ENCODE results near the gene UST. TPM values are rescaled to one million over a fixed set of nuclear protein-coding genes. Genes with fewer than 3 reads are reported as not detected.

Gene UST
- total and polyA plus RNA-seq, 2 of the 8 experiments (the other 6 are each of a cell fraction or from before 2014, with no cell fraction given) = 13.5 to 34.5 TPM

- FAIRE-seq (no peak), DNase-seq (ENCODE audit: low read depth in 1 of 2, low spot score in 2 of 2) (no peak)
- no peak overlapping the region for H3K4me3 ChIP-seq (ENCODE audit: extremely low read depth in 1 of 4, insufficient read depth in 2 of 4, low read depth in 3 of 4, low read length in 4 of 4)
- no peak overlapping the region for H2BK120ac ChIP-seq (replicated peaks; ENCODE audit: low read depth, low read length)
- H3K14ac ChIP-seq (ENCODE audit: insufficient read length) = no peak overlapping the region
- H2AFZ ChIP-seq (ENCODE audit: low read length) = no peak overlapping the region
- no peak overlapping the region for H2BK12ac ChIP-seq (ENCODE audit: low read depth, low read length)
- no peak overlapping the region for H4K5ac ChIP-seq (ENCODE audit: insufficient read length, low read depth, low read length)
- no peak overlapping the region for H2BK15ac ChIP-seq (ENCODE audit: low read length)
- H4K8ac ChIP-seq (ENCODE audit: extremely low read depth, insufficient read depth, low read length) = no peak overlapping the region
- CTCF ChIA-PET (ENCODE audit: partially characterized antibody) = interaction anchor here (0.9 to 1.0 kb wide), 4 partner anchors 11 to 54 kb away, joined by 3 to 6 read pairs (median 4); no protein-coding TSS in a partner anchor
- H3K18ac ChIP-seq (ENCODE audit: extremely low read depth, low read length) = peak overlapping the region; percentile 55
- H3K9me3 ChIP-seq (ENCODE audit: insufficient read depth in 2 of 2, low read depth in 1 of 2, low read length in 1 of 2) = no peaks in the 10 kb centered on the region
- H4K91ac ChIP-seq (replicated peaks; ENCODE audit: insufficient read length, low read length) = no peak overlapping the region
- H3K56ac ChIP-seq (replicated peaks; ENCODE audit: insufficient read length, low read depth, low read length) = no peak overlapping the region
- 74% methylated on average over 8 of the region's 8 CpGs; no CpG with 5 or more reads in 1 of the 2 experiments for WGBS, 2 experiments (ENCODE audit: extremely low coverage in 1 of 2, insufficient coverage in 1 of 2, insufficient read length in 1 of 2, insufficient replicate concordance in 2 of 2, low coverage in 1 of 2, low lambda C conversion rate in 2 of 2, missing lambda C conversion rate in 1 of 2)
- peak overlapping the region in 1 of 2 experiments; percentile 24; a peak in 2 of 4 replicates for H3K4me2 ChIP-seq (ENCODE audit: insufficient read depth in 1 of 2, low read depth in 2 of 2, low read length in 2 of 2)
- no peaks in the 10 kb centered on the region for H3K23me2 ChIP-seq (ENCODE audit: low read depth, low read length)
- peaks cover 9% of the 10 kb centered on the region for H3K79me1 ChIP-seq (ENCODE audit: low read depth, low read length)
- peaks cover 7 to 23% (median 20%) of the 10 kb centered on the region in 4 experiments for H3K4me1 ChIP-seq (replicated peaks in 1 of 4; ENCODE audit: control insufficient read depth in 3 of 4, insufficient read depth in 4 of 4, low read length in 3 of 4)
- no peak overlapping the region; the same call in 1 of the 2 replicates for H3K27ac ChIP-seq (ENCODE audit: low read depth, low read length)
- H3K79me2 ChIP-seq (ENCODE audit: control insufficient read depth in 1 of 2, insufficient read depth in 2 of 2, low read length in 2 of 2) = peaks cover 20 to 95% of the 10 kb centered on the region in 2 experiments
- no peaks in the 10 kb centered on the region for H3K27me3 ChIP-seq (replicated peaks in 1 of 4; ENCODE audit: control insufficient read depth in 3 of 4, extremely low read depth in 1 of 4, insufficient read depth in 3 of 4, low read length in 3 of 4)
- POLR2A ChIA-PET (ENCODE audit: partially characterized antibody) = interaction anchor here (0.7 to 1.8 kb wide), 3 partner anchors 9 to 11 kb away, joined by 3 to 7 read pairs (median 4); no protein-coding TSS in a partner anchor
- H3K4ac ChIP-seq (replicated peaks; ENCODE audit: insufficient read length, low read depth, low read length) = no peak overlapping the region
- H3K23ac ChIP-seq (ENCODE audit: insufficient read length) = no peak overlapping the region
- H2BK5ac ChIP-seq (ENCODE audit: low read depth, low read length) = no peak overlapping the region
- H3K9ac ChIP-seq (replicated peaks in 1 of 4; ENCODE audit: extremely low read depth in 1 of 4, low read depth in 3 of 4, low read length in 3 of 4) = no peak overlapping the region
- H4K20me1 ChIP-seq (replicated peaks in 1 of 2; ENCODE audit: control insufficient read depth in 1 of 2, insufficient read depth in 2 of 2, low read length in 2 of 2) = peaks cover 5 to 17% of the 10 kb centered on the region in 2 experiments
- H3K36me3 ChIP-seq (ENCODE audit: control insufficient read depth in 2 of 4, insufficient read depth in 4 of 4, low read length in 3 of 4) = no peaks in the 10 kb centered on the region
- no peak overlapping the region for H2BK20ac ChIP-seq (ENCODE audit: low read length)
- H2AK5ac ChIP-seq (ENCODE audit: low read depth, low read length) = no peak overlapping the region
- no peak for TF ChIP-seq SP1 (IDR thresholded peaks at IDR 0.05; ENCODE audit: low read depth, low read length)
- no peak for TF ChIP-seq ATF2 (IDR thresholded peaks at IDR 0.05; ENCODE audit: low read length)
- TF ChIP-seq MAFK (IDR thresholded peaks at IDR 0.05; ENCODE audit: low read depth, low read length) = no peak
- TF ChIP-seq CBX5 (IDR thresholded peaks at IDR 0.05; ENCODE audit: low read depth, low read length) = no peak
- TF ChIP-seq SIN3A (conservative IDR thresholded peaks at IDR 0.05 in 1 of 2, IDR thresholded peaks at IDR 0.05 in 1 of 2; ENCODE audit: low read depth in 1 of 2, low read length in 2 of 2) = no peak
- TF ChIP-seq EP300 (IDR thresholded peaks at IDR 0.05; ENCODE audit: borderline replicate concordance in 1 of 2, low read depth in 2 of 2, low read length in 2 of 2) = no peak
- no peak for TF ChIP-seq GABPA (IDR thresholded peaks at IDR 0.05; ENCODE audit: borderline replicate concordance, insufficient read depth, low read length)
- no peak for TF ChIP-seq BACH1 (IDR thresholded peaks at IDR 0.05; ENCODE audit: low read length)
- no peak for TF ChIP-seq PHF8 (conservative IDR thresholded peaks at IDR 0.05; ENCODE audit: low read depth, low read length)
- TF ChIP-seq ASH2L (IDR thresholded peaks at IDR 0.05; ENCODE audit: low read length) = no peak
- no peak for TF ChIP-seq TAF1 (IDR thresholded peaks at IDR 0.05; ENCODE audit: low read depth, low read length)
These were observed 14.7 kb downstream of the UST start for GRCh38 chr6:148761527-148762011.

Data from H1 (cell line).